Measurements from ENCODE around the gene GALNT5.

Gene GALNT5

DNA sequence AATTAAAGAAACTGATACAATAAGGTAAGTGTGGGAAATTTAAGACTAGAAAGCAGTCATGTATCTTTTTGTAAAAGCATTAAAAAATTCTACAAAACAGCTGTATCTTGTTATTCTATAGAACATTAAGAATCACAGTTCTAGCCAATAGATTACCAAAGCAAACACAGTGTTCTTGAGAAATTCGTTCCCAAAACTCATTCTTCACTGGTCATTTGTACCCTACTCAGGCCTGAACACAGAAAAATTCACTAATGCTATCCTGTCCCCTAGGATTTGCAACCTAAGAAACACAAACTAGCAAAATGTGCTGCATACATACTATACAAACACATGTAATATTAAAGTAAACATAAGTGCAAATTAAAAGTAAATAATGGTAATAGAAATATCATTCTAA lies 39.0 kb downstream of the GALNT5 start:
- H3K27ac ChIP-seq: no peak overlapping the region
- TF ChIP-seq, protein P1, sequence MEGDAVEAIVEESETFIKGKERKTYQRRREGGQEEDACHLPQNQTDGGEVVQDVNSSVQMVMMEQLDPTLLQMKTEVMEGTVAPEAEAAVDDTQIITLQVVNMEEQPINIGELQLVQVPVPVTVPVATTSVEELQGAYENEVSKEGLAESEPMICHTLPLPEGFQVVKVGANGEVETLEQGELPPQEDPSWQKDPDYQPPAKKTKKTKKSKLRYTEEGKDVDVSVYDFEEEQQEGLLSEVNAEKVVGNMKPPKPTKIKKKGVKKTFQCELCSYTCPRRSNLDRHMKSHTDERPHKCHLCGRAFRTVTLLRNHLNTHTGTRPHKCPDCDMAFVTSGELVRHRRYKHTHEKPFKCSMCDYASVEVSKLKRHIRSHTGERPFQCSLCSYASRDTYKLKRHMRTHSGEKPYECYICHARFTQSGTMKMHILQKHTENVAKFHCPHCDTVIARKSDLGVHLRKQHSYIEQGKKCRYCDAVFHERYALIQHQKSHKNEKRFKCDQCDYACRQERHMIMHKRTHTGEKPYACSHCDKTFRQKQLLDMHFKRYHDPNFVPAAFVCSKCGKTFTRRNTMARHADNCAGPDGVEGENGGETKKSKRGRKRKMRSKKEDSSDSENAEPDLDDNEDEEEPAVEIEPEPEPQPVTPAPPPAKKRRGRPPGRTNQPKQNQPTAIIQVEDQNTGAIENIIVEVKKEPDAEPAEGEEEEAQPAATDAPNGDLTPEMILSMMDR (IDR thresholded peaks at IDR 0.05): no peak
- no peaks in the 10 kb centered on the region for H3K36me3 ChIP-seq
- no peaks in the 10 kb centered on the region for H3K9me3 ChIP-seq
- no peaks in the 10 kb centered on the region for H3K4me1 ChIP-seq
- intact Hi-C loops (cut with DNase I; ENCODE audit: low total_unique reads): loop anchor here (10.0 kb wide), 1 partner anchor 488 kb away; no protein-coding TSS in a partner anchor
- no peaks in the 10 kb centered on the region for H3K27me3 ChIP-seq
- no peak overlapping the region for H3K4me3 ChIP-seq
- DNase-seq: no peak

DNA sequence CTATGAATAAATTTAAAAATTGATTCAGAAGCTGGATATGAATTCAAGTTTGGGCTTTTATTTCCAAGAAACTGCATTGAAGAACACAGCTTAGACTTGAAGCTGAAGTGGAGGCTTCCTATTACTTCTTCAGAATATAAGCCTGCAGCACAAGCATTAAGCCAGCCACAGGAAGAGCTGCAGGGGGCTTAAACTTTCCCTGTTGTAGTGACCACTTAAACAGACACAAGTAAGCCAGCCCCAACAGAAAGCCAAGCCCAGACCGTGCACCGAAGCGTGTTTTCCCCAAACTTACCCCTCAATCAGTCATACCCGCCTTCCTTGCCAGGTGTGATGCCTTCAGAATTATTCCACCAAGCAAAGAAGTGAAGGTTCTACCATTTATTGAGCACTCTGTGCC lies 39.5 kb downstream of the GALNT5 start:
- DNase-seq: no peak
- Histone ChIP-seq H3K36me3 (no peaks in the 10 kb centered on the region), H3K4me1 (no peaks in the 10 kb centered on the region), H3K4me3 (no peak overlapping the region), H3K27me3 (no peaks in the 10 kb centered on the region), H3K27ac (no peak overlapping the region), H3K9me3 (no peaks in the 10 kb centered on the region)
- intact Hi-C loops (cut with DNase I; ENCODE audit: low total_unique reads): loop anchor here (10.0 kb wide), 1 partner anchor 488 kb away; no protein-coding TSS in a partner anchor
- TF ChIP-seq, protein P1 (IDR thresholded peaks at IDR 0.05): no peak

DNA sequence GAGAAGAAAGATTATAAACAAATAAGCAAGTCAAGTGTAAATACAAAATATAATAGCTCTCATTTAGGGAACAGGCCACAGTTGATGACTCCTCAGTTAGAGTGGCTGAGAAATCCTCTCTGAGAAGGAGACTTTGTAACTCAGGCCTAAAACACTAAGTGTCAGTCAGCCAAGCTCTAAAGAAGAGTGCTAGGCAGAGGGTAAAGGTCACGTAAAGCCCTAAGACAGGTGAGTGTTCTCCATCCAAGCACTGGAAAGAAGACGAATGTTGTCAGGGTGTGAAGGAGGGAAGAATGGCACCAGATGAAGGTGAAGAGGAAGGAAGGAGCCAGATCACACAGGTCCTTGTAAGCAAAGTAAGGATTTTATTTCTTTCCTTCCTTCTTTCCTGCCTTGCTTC lies 43.8 kb downstream of the GALNT5 start:
- TF ChIP-seq, protein P1 (IDR thresholded peaks at IDR 0.05): no peak
- H3K9me3 ChIP-seq: no peaks in the 10 kb centered on the region
- no peak overlapping the region for H3K4me3 ChIP-seq
- intact Hi-C loops (cut with DNase I; ENCODE audit: low total_unique reads): no loop called here
- no peak for DNase-seq
- no peak overlapping the region for H3K27ac ChIP-seq
- no peaks in the 10 kb centered on the region for H3K36me3 ChIP-seq
- H3K27me3 ChIP-seq: peaks cover 0 to 2% of the 10 kb centered on the region in 2 donors
- no peaks in the 10 kb centered on the region for H3K4me1 ChIP-seq

DNA sequence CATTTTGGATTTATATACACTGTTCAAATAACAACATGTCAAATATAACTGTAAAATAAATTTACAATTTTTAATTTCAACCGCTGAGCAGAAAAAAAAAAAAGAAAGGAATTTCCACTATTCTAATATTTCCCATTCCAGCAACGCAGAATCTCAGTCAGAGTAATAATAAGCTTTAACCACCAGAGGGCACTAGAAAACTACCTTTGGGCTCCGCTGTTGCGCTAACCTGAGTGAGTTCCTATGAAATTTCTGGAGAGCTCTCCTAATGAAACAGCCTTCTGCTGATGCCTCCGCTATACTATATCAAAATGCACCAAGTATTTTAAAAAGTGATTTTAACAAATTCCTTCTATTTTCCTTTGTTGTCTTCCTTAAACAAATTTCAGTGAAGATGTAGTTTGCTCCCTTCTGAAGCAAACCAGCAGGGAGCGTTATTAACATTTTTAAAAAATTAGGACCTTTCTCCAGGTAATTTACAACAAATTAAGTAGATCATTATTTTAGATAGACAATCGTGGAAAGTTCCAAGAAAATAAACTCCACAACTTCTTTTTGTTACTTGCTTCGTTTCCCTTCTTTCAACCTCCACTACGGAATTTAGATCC lies 45.1 kb downstream of the GALNT5 start:
- H3K36me3 ChIP-seq: no peaks in the 10 kb centered on the region
- intact Hi-C loops (cut with DNase I; ENCODE audit: low total_unique reads): no loop called here
- TF ChIP-seq, protein P1 (IDR thresholded peaks at IDR 0.05): peak; percentile 62 to 76
- no peaks in the 10 kb centered on the region for H3K4me1 ChIP-seq
- H3K27me3 ChIP-seq: peaks cover 0 to 2% of the 10 kb centered on the region in 2 donors
- no peak overlapping the region for H3K27ac ChIP-seq
- no peak for DNase-seq
- no peak overlapping the region for H3K4me3 ChIP-seq
- no peaks in the 10 kb centered on the region for H3K9me3 ChIP-seq

DNA sequence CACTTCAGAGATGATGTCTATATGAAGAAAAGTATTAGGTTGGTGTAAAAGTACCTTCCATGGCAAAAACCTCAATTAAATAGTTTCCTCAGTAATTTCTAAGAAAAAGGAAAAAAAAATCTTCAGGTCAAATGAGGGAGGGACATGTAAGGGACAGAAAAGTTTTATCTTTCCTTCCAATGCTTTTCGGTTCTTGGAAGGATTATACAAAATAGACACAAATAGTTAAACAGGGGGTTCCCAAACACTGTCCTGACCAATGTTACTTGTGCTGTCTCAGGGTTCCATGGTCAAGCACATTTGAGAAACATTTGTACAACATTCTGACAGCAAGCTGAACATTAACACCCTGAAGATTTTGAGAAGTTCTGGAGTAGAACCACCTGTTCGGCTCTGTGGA lies 46.1 kb downstream of the GALNT5 start:
- Histone ChIP-seq H3K4me3 (no peak overlapping the region), H3K27ac (no peak overlapping the region), H3K9me3 (no peaks in the 10 kb centered on the region), H3K36me3 (no peaks in the 10 kb centered on the region), H3K4me1 (no peaks in the 10 kb centered on the region), H3K27me3 (peaks cover 0 to 2% of the 10 kb centered on the region in 2 donors)
- DNase-seq: no peak
- TF ChIP-seq, protein P1 (IDR thresholded peaks at IDR 0.05): no peak
- intact Hi-C loops (cut with DNase I; ENCODE audit: low total_unique reads): no loop called here

Measured in tibial artery (tissue), 4 donors.